ENCODE results near the gene PDZRN3. TPM values are rescaled to one million over a fixed set of nuclear protein-coding genes. Genes with fewer than 3 reads are reported as not detected.

PDZRN3 gene
- polyA plus RNA-seq, 1 of the 3 experiments (the other 2 are of a cell fraction): 10.3 TPM

DNA sequence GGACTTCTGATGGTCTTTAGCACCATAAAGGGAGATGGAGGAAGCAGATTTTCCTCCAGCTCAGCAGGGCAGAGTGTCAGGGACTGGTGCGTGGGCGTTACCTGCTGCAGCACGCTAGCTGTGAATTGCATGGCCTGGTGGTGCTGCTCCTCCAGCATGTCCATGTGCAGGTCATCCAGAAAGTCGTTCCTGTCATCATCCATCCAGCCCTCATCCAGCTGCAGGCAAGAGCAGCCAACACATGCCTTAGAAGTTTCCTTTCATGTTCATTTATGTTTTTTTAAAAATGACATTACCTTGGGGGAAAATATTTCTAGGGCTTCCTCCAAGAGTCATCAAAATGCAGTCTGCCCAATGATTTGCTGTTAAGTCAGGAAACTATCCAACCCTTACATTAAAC lies 239.2 kb downstream of the PDZRN3 start:
- Histone ChIP-seq H2AFZ (ENCODE audit: low read depth) (no peak overlapping the region), H3K4me3 (ENCODE audit: low read depth in 2 of 2, low read length in 1 of 2) (no peak overlapping the region), H3K9ac (no peak overlapping the region), H3F3A (replicated peaks; ENCODE audit: insufficient read depth) (peaks cover 14% of the 10 kb centered on the region), H3K36me3 (replicated peaks in 1 of 2; ENCODE audit: control insufficient read depth in 1 of 2, insufficient read depth in 2 of 2, low read length in 1 of 2) (peaks cover 54 to 77% of the 10 kb centered on the region in 2 experiments), H3K27me3 (ENCODE audit: insufficient read depth) (no peaks in the 10 kb centered on the region), H3K27ac (ENCODE audit: low read depth in 2 of 2, low read length in 1 of 2) (no peak overlapping the region), H4K20me1 (ENCODE audit: insufficient read depth) (no peaks in the 10 kb centered on the region), H3K9me2 (no peaks in the 10 kb centered on the region), H3K79me2 (ENCODE audit: insufficient read depth) (no peaks in the 10 kb centered on the region), H3K4me1 (ENCODE audit: control insufficient read depth in 1 of 2, insufficient read depth in 2 of 2, low read depth in 1 of 2, low read length in 1 of 2) (no peaks in the 10 kb centered on the region), H3K4me2 (no peak overlapping the region), H3K9me3 (no peaks in the 10 kb centered on the region)
- POLR2A ChIA-PET: no interaction called here
- CTCF ChIA-PET: no interaction called here
- TF ChIP-seq, protein P1, sequence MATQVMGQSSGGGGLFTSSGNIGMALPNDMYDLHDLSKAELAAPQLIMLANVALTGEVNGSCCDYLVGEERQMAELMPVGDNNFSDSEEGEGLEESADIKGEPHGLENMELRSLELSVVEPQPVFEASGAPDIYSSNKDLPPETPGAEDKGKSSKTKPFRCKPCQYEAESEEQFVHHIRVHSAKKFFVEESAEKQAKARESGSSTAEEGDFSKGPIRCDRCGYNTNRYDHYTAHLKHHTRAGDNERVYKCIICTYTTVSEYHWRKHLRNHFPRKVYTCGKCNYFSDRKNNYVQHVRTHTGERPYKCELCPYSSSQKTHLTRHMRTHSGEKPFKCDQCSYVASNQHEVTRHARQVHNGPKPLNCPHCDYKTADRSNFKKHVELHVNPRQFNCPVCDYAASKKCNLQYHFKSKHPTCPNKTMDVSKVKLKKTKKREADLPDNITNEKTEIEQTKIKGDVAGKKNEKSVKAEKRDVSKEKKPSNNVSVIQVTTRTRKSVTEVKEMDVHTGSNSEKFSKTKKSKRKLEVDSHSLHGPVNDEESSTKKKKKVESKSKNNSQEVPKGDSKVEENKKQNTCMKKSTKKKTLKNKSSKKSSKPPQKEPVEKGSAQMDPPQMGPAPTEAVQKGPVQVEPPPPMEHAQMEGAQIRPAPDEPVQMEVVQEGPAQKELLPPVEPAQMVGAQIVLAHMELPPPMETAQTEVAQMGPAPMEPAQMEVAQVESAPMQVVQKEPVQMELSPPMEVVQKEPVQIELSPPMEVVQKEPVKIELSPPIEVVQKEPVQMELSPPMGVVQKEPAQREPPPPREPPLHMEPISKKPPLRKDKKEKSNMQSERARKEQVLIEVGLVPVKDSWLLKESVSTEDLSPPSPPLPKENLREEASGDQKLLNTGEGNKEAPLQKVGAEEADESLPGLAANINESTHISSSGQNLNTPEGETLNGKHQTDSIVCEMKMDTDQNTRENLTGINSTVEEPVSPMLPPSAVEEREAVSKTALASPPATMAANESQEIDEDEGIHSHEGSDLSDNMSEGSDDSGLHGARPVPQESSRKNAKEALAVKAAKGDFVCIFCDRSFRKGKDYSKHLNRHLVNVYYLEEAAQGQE (IDR thresholded peaks at IDR 0.05; ENCODE audit: low read depth, low read length): no peak
- TF ChIP-seq GATA2 (CRISPR knock-in tag; IDR thresholded peaks at IDR 0.05): no peak
- DNase-seq: no peak
- 85% methylated on average over 3 of the region's 4 CpGs for WGBS (ENCODE audit: low lambda C conversion rate)

DNA sequence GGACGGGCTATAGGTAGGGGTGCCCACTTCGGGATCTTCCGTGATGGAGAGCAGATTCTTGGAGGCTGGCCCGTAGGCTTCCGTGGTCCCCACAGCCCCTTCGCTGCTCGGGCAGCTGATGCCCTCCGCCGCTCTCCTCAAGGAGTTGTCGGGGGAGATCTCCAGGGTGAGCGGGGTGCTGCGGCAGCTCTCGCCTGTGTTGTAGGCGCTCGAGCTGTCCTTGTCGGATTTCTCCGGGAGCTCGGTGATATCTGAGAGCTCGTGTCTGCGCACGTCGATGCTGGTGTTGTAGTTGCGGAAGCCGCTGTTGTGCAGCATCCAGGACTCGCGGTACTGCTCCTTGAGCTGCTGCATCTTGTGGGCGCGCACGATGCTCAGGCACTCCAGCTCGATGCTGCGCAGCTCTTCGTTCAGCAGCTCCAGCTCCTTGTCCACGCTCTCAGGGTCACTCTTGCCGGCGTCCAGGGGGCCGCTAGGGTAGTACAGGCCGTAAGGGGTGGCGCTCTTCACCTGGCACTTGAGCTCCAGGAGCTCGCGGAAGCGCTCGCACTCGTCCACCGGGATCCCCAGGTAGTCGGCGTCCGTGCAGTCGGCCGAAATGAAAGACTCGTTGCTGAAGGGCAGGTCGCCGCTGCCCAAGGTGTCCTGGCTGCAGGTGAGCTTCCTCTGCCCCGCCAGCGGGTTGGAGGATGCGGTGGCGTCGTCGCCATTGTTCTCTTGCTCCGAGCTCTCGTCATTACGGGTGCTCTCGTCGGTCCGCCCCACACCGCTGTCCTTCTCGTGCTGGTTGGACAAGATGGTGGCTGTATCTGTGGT lies 240.4 kb downstream of the PDZRN3 start:
- Histone ChIP-seq H2AFZ (ENCODE audit: low read depth) (no peak overlapping the region), H3K4me1 (ENCODE audit: control insufficient read depth in 1 of 2, insufficient read depth in 2 of 2, low read depth in 1 of 2, low read length in 1 of 2) (no peaks in the 10 kb centered on the region), H3K9ac (no peak overlapping the region), H3K27me3 (ENCODE audit: insufficient read depth) (no peaks in the 10 kb centered on the region), H4K20me1 (ENCODE audit: insufficient read depth) (no peaks in the 10 kb centered on the region), H3K9me2 (no peaks in the 10 kb centered on the region), H3K36me3 (replicated peaks in 1 of 2; ENCODE audit: control insufficient read depth in 1 of 2, insufficient read depth in 2 of 2, low read length in 1 of 2) (peaks cover 42 to 65% of the 10 kb centered on the region in 2 experiments), H3K4me2 (no peak overlapping the region), H3K9me3 (no peaks in the 10 kb centered on the region), H3K4me3 (ENCODE audit: low read depth in 2 of 2, low read length in 1 of 2) (no peak overlapping the region), H3K27ac (ENCODE audit: low read depth in 2 of 2, low read length in 1 of 2) (no peak overlapping the region), H3K79me2 (ENCODE audit: insufficient read depth) (no peaks in the 10 kb centered on the region), H3F3A (replicated peaks; ENCODE audit: insufficient read depth) (peaks cover 17% of the 10 kb centered on the region)
- POLR2A ChIA-PET: no interaction called here
- TF ChIP-seq, protein P2, sequence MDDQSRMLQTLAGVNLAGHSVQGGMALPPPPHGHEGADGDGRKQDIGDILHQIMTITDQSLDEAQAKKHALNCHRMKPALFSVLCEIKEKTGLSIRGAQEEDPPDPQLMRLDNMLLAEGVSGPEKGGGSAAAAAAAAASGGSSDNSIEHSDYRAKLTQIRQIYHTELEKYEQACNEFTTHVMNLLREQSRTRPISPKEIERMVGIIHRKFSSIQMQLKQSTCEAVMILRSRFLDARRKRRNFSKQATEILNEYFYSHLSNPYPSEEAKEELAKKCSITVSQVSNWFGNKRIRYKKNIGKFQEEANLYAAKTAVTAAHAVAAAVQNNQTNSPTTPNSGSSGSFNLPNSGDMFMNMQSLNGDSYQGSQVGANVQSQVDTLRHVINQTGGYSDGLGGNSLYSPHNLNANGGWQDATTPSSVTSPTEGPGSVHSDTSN (IDR thresholded peaks at IDR 0.05): no peak
- no peak for TF ChIP-seq NRF1 (IDR thresholded peaks at IDR 0.05; ENCODE audit: low read depth, low read length)
- TF ChIP-seq, protein P1 (IDR thresholded peaks at IDR 0.05; ENCODE audit: low read depth, low read length): no peak
- TF ChIP-seq, protein P3, sequence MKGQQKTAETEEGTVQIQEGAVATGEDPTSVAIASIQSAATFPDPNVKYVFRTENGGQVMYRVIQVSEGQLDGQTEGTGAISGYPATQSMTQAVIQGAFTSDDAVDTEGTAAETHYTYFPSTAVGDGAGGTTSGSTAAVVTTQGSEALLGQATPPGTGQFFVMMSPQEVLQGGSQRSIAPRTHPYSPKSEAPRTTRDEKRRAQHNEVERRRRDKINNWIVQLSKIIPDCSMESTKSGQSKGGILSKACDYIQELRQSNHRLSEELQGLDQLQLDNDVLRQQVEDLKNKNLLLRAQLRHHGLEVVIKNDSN (IDR thresholded peaks at IDR 0.05; ENCODE audit: borderline replicate concordance, low read depth): no peak
- no peak for TF ChIP-seq EP300 (IDR thresholded peaks at IDR 0.05; ENCODE audit: borderline replicate concordance in 1 of 2, low read depth in 1 of 2, low read length in 1 of 2)
- no peak for TF ChIP-seq FOSL2 (IDR thresholded peaks at IDR 0.05; ENCODE audit: borderline replicate concordance, low read depth)
- TF ChIP-seq CHD2 (IDR thresholded peaks at IDR 0.05; ENCODE audit: low read length, partially characterized antibody): no peak
- no peak for TF ChIP-seq GABPA (IDR thresholded peaks at IDR 0.05; ENCODE audit: low read depth)
- CTCF ChIA-PET: interaction anchor here (0.7 to 0.9 kb wide), 2 partner anchors 48 to 118 kb away, joined by 3 read pairs; no protein-coding TSS in a partner anchor
- no peak for DNase-seq
- 93% methylated on average over 55 of the region's 66 CpGs for WGBS (ENCODE audit: low lambda C conversion rate)

Measured in SK-N-SH (cell line).